ENCODE data around the gene APOBEC2.

Gene APOBEC2

DNA sequence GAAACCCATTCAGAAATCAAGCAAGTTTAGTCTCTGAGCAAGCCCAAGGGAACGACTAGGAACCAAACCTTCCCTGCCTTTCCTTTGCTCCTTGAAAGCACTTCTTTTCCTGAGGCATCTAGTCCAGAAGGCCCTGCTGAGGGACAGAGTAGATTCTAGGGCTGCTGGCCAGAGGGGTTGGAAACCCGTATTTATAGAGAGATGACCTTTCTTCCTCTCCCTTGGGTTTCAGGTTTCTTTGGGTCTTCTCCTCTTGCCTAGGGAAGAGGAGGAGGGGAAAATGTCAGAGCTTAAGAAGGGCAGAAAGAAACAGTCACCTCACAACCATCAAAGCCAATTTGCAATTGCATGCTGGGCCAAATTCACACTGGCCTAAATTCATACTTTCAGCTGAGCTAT lies 5.8 kb downstream of the APOBEC2 start:
- DNase-seq (ENCODE audit: low read depth, low spot score): no peak

DNA sequence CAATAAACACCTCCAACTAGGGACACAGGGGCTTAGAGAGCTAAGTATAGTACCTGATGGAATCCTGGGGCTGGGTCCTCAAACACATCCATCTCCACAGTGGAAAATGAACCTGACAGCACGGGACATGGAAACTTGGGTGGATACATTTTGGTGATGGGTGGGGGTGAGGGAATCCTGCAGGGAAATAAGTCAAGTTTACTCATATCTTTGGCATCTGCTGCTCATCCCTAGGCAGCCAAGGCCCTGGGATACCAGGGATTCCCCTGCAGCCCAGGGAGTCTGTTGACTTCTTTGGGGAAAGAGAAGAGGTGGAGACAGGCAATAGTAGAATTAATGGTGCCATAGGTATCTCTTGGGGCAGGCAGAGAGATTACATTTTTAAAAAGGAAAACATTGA lies 6.6 kb downstream of the APOBEC2 start:
- DNase-seq (ENCODE audit: low read depth, low spot score): no peak

DNA sequence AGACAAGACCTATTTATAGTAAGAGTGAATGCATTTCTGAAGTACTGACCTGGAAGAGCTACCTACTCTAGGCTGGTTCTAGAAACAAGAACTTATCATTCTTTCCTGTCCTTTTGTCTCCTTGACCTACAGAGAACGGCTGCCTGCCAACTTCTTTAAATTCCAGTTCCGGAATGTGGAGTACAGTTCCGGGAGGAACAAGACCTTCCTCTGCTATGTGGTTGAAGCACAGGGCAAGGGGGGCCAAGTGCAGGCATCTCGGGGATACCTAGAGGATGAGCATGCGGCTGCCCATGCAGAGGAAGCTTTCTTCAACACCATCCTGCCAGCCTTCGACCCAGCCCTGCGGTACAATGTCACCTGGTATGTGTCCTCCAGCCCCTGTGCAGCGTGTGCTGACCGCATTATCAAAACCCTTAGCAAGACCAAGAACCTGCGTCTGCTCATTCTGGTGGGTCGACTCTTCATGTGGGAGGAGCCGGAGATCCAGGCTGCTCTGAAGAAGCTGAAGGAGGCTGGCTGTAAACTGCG lies 8.3 kb downstream of the APOBEC2 start:
- DNase-seq (ENCODE audit: low read depth, low spot score): no peak

DNA sequence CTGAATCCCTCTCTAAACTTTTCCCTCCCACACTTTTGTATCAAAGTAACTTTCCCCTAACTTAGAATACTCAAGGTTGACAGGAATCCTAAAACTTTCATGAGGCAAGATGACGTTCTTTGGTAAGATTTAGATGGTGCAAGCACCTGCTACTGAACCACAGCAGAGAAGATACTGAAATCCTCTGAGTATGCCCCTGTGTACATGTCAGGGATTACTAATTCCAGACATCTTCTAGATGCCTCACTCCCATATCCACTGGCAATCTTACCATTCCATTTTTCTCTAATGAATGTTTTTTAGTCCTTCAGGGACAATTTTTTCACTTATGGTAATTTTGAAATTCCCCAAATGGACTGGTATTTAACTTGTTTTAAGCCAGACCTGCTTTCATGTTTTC lies 9.1 kb downstream of the APOBEC2 start:
- DNase-seq (ENCODE audit: low read depth, low spot score): no peak

DNA sequence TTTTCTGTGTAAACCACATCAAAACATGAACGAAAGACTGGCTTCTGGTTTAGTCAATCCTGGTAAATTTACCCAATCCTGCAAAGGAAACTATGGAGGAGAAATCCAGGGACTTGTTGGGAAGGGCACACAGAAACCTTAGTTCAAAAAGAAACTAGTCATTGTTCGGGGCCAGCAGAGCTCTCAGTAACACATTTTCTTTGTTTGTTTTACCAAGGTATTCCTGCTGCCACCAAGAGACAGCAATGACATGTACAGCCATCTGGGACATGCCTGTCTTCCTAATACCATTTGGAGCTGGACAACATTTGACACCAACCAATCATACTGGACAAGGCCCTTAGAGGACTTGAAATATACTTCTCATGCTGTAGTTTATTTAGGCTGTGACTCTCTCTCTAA lies 10.9 kb downstream of the APOBEC2 start:
- no peak for DNase-seq (ENCODE audit: low read depth, low spot score)

DNA sequence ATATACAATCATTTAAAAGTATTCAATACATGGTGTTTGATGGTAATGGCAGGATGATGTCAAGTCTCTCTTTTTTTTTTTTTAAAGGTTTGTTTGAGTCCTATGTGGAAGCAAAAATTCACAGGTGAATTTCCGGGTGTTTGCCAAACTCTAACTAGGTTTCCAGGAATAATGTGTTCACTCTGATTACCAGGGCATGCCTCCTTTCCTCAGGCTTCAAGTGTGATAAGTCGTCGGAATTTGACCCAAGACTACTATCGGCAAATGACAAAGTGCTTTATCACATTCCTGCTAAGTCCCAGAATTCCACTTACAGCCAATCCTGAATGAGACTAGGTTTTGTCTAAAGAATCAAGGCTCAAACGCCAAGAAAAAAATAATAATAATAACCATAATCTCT lies 11.8 kb downstream of the APOBEC2 start:
- DNase-seq (ENCODE audit: low read depth, low spot score): no peak

DNA sequence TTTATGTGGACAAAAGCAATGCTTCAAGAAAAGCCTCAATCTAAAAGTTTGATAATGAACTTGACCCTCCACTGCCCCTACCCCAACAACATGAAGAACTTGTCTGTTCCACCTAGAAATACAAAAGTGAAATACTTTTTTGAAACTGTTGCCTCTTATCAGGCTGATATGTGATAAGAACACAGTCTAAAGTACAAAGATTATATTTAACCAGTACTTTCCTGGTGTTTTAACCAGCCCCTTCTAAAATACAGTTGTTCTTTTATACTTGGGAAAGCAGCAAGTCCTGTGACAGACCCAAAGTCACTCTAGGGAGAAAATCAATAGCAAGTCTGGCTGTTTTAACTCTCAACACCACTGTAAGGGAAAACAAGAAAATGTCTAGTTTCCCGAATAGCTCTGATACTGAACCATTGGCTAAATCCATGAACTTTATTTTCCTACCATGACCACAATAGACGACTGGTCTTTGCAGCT lies 12.6 kb downstream of the APOBEC2 start:
- no peak for DNase-seq (ENCODE audit: low read depth, low spot score)

DNA sequence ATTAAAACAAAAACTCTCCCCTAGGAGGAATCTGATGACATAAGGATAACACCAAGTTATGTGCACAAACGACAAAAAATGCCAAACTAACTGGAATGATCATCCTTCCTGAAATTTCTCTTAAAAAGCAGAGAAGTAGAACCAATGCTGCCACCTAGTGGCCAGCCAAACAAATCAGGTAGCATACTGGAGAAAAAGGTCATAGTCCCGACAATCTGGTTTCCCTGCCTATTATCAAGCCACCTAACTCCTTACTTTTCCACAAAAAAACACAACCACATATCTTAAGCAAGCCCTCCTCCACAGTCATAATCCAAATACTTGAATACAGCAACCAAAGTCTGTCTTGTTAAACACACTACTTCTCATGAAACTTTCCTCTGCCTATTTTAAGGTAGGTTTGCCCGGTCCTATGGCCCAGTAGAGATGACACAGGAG lies 13.9 kb downstream of the APOBEC2 start:
- peak; percentile 39 for DNase-seq (ENCODE audit: low read depth, low spot score)

DNA sequence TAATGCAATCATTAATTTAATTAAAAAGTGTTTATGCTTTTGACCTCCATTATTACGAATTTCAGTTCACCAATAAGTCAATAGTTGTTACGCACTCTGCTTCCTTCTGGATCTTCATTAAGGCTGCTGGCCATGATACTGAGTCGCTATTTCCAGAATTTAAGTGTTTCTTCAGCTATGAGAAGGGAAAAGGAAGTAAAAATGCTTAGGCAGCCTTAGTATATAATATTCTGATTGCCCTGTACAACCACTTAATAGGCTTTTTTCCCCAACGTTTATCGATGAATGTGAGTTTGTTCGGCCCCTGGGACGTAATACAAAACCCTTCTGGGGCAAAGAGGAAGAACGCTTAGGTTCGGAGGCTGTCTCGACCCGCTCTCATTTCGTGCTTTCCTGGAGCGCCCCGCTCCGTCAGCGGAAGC lies 18.5 kb downstream of the APOBEC2 start:
- no peak for DNase-seq (ENCODE audit: low read depth, low spot score)

DNA sequence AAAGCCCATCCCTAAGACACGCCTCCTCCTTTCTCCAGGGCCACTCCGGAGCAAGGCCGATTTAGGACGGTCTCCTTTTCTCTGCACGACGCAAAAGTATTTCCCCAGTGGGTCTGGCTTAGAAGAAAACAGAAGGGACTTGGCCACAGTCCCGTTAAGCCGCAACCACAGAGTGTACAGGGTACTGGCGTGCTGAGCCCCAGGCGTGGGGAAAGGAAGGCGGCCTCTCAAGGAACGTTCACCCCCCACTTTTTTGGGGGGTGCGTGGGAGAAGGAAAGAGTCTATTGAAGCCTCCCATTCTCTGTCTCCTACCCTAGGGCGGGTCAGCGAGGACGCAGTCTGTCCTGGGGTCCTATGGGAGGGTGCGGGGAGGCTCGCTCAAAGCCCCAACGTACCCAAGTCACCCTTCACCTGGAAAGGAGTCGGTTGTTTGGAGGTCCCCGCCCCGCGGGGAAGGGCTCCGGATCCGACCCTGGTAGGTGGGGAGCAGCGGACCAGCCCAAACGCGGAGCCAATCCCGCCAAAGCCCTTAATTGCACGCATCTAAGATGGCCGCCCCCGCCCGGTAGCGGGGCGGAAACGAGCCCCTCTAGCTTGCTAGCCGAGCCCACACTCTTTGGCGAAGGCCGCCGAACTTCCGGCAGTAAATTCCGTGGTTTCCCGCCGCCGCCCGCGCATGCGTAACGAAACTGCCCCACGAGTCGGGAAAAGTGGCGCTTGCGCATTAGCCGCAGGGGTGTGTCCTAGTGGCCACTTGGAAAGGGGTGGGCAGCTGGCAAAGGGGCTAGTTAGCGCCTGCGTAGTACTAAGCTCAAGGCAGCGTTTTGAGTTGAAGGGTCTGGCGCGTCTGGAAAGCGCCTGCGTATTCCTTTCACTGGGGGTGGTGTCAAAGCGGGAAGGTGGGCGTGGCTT lies 19.2 kb downstream of the APOBEC2 start, which contains the start of gene OARD1:
TSS of gene OARD1 (minus strand) at position 434 of the 913 bp plus-strand sequence. CDS start 722 bp downstream, outside the sequence.
- peak; percentile 99 for DNase-seq (ENCODE audit: low read depth, low spot score)

DNA sequence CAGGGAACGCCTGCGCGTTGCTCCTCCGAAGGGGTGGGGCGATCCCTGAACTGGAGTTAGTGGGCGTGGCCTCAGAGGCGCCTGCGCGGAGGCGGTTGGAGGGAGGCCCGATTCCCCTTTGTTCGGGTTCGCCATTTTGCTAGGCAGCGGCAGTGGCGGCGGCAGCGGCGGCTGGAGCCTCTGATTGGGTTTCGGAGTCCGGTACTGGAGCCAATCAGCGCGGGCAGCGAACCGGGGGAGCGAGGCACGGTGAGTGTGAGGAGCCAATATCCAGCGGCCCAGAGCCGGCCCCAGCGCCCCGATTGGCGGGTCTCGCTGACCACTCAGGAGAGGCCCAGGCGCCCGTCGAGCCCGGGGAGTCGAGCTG lies 19.8 kb downstream of the APOBEC2 start, which contains the start of gene NFYA:
TSS of gene NFYA (plus strand) at position 139 of the 367 bp plus-strand sequence. CDS start 6,116 bp downstream, outside the sequence.
- no peak for DNase-seq (ENCODE audit: low read depth, low spot score)

DNA sequence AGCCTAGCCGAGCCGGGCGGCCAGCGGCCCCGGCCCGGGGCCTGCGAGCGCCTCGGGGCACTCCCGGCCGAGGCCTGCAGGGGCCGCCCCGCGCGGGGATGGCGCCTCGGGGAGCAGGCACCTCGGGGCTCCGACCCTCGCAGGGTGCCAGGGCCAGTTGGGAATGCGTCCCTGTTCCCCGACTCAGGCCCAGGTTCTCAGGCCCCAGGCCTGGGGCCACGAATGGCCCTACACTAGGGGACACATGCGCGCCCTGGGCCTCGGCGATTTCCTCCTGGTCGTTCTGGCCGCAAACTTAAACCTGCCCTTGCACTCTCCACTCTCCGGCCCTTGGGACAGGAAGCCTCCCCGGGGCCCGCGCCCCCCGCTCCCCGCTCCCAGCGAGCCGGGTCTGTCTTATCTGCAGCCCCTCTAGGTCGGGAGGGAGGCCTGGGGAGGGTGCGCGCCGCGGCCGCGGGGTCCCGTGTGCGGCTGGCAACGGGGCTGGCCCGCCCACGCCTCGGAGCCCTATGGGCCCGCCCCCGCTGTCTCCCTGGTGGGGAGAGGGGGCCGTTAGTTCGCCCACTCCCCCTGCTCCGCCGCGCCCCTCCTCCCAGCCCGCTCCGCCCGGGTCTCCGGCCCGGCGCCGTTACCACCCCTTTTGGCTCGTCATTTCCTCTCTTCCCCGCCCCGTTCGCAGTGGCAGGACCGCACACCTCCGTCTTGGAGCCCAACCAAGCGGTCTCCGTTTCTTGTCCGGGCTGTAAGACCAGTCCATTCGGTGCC lies 20.4 kb downstream of the APOBEC2 start:
- DNase-seq (ENCODE audit: low read depth, low spot score): peak; percentile 63

DNA sequence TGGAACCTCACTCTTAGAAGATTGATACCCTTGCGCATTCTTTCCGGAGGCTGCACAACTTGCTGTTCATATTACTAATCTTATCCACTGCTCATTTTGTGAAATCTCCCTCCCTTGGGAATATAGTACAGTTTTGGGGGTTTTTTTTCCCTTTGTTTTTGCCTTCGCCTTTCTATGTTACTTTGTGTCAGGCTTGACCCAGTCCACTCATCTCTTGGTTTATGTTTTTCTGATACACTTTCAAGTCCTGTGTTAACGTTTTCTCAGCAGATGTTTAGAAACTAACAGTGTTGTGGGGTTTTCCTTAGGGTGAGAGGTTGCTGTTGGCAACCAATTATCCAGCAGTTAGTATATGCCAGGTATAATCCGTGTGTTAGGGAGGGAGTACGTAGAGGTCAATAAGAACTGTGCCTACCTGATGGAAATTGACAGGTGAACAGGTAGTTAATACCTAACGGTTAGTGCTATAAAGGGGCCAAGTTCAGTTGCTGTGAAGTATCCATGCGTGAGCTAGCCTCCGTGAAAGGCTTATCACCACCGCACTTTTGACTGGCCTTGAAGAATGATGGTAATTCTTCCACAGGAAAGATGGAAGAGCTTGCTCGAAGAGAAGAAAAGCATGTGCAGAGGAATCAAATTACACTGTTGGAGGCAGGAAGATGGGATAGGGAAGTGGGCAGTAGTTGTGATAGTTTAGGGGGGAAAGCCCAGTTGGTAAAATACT lies 21.1 kb downstream of the APOBEC2 start:
- DNase-seq (ENCODE audit: low read depth, low spot score): no peak

DNA sequence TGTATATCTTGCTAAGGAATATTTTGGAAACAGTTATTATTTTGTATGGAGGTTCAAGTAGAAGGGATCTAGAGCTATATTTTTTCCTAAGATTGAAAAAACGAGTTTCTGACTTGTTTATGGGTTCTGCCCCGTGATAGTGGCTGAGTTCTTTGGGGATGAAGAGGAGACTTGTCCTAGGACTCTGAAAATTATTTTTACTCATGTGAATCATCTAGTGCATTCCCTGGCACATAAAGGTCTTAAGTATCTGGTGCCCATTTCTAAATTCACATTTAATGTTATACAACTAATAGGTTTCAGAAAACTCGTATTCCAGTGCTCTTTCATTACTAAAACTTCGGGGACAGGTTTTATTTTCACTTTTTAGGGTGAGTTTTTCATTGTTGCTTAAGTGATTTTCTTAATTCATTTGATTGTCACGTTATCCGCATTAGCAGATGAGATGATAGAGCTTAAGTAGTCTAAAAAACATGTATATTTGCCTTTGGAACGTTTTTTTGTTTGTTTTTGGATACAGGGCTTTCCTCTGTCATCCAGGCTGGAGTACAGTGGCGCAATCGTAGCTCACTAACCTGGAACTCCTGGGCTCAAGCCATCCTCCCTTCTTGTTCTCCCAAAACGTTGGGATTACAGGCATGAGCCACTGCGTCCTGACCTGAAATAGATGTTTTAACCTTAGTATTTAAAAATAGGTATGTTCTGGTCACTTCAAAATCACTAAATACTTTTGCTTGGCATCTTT lies 21.9 kb downstream of the APOBEC2 start:
- DNase-seq (ENCODE audit: low read depth, low spot score): no peak

DNA sequence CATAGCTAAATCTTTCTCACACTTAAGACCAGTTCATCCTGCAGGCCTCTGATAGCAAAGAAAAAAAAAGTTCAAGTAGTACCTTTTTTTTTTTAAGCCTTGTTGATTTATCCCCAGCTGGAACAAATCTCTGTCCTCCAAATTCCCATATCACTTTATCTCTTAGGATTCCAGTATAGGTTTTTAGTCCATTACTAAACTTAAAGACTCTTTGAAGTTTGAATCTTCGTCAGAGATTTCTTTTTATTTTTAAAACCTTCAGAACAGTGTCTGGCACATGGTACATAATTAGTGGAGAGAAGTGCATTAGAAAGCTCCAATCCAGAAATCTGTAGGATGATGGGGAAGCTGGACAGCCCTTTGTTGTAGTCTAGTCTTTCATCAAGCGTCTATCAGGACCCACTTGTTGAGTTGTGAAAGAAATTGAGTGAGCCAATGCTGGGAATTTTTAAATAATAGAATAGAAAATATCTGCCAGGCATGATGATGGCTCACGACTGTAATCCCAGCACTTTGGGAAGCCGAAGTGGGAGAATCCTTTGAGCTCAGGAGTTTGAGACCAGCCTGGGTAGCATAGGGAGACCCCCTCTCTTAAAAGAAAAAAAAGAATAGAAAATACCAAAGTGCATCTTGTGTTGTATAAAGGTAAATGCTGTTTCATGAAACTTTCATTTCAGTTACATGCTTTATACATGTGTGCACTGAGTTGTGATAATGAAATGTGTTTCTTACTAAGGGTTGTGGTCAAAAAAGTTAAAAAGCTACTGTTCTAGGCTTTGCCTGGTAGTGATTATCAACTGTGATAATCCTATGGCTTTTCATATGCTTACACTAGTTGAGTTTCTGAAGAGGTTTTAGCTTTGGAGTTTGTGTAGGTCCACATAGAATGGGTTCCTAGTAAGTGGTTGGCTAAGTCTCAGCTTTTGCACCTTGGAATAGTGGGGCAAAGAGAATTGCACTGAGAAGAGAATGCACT lies 22.9 kb downstream of the APOBEC2 start:
- no peak for DNase-seq (ENCODE audit: low read depth, low spot score)

DNA sequence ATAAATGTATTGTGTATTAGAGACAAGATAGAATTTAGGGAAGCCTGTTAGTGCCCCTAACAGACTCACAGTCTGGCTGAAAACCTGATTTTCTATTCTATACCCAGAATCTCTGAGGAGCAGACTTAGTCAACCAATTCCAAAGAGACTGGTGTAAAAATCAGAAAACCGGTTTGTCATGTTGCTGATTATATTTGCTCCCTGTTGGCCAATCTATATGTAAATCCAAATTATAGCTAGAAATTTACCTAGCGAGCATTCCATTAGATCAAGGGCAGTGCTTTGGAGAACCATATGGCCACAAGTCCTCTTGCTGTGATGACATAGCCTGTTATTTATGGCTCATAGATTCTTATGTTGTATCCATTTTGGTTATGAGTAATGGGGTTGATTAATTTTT lies 24.5 kb downstream of the APOBEC2 start:
- DNase-seq (ENCODE audit: low read depth, low spot score): no peak

DNA sequence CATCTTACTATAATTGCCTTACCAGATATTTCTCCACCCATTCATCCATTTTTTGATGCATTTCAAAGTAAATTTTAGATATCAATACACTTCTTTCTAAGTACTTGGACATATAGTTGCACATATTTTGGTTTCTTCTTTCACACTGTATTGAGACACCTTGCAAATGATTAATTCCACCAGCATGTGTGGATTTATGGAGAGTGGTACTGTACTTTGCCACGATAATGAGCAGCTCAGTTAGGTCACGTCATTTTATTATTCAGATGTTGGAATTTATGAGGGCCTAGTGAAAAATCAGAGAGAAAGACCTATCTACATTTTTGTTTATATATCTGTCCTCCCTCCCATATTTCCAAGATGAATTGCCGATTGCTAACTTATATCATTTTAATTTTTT lies 25.1 kb downstream of the APOBEC2 start:
- DNase-seq (ENCODE audit: low read depth, low spot score): no peak

DNA sequence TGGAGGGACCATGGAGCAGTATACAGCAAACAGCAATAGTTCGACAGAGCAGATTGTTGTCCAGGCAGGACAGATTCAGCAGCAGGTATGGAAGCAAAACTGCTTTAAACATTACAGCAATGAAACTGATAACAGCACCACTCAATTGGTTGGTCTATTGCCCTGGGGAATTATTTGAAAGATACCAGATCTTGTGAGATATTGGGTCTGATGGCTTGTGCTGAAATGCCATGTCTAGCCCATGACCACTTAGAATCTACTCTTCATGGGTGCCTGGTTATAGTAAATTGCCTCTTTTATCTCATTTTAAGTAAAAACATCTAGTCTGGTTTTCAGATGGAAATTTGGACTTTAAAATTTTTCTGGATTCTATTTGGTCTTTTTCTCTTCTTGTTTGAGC lies 26.1 kb downstream of the APOBEC2 start:
- DNase-seq (ENCODE audit: low read depth, low spot score): no peak

DNA sequence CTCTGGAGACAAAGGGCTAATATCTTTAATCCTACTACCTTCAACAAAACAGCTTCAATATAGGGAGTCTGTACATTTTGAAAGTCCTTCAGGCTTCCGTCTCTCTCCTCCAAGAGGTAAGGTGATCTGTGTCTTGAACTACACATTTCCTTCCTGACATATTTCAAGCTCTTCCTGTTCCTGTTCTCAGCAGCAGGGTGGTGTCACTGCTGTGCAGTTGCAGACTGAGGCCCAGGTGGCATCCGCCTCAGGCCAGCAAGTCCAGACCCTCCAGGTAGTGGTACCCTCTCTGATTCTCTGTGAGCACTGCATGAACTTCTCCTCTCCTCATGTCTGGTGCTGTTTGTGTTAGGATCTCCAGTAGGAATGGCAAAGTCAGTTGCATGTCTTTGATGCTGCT lies 27.6 kb downstream of the APOBEC2 start:
- no peak for DNase-seq (ENCODE audit: low read depth, low spot score)

DNA sequence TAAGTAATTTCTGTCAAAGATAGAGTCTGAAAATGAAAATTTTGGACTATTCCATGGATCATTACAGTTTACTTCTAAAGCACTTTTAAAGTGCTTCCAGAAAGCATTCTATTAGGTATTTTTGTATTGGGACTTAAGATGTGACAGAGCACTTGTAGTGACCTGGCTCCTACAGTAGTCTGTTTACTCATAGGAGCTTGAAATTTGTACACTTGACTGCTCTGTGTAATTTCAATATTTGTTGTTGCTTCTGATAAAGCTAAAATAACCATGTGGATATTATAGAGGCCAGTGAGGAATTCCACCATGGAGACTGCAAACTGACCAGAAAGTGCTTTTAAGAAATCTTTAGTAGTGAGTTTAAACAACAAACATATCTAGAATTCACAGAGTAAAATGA lies 30.1 kb downstream of the APOBEC2 start:
- DNase-seq (ENCODE audit: low read depth, low spot score): no peak
